Smooth muscle cell (in vitro differentiated cells): ENCODE data around the gene RSRC1. TPM values are rescaled to one million over a fixed set of nuclear protein-coding genes. Genes with fewer than 3 reads are reported as not detected.
"Not testable (repeated sequence)": the region's sequence is repeated elsewhere in the genome, so short reads cannot be mapped to it uniquely, and the experiment has no call there.

Experiments used
- DNase-seq: peaks from one replicate; lab custom pipeline; 2025; ENCODE audit not compliant: unreplicated experiment; lab: John Stamatoyannopoulos, UW
- H2AFZ ChIP-seq: fragments of 200-600 bp; sonication (generic); 2 replicates; pipeline ENCODE4 v1.6.0; 2016; ENCODE audit warnings: antibody characterized with exemption, low read depth, mild to moderate bottlenecking
- H3F3A ChIP-seq: fragments of 200-600 bp; sonication (generic); 2 replicates; pipeline ENCODE4 v1.6.0; 2017; ENCODE audit warnings: antibody characterized with exemption, low read depth
- H3K27ac ChIP-seq: fragments of 200-600 bp; sonication (generic); 2 replicates; pipeline ENCODE4 v1.5.1; 2016; ENCODE audit warnings: low read depth, mild to moderate bottlenecking
- H3K27me3 ChIP-seq: fragments of 200-600 bp; sonication (generic); 2 replicates; pipeline ENCODE4 v1.6.1; 2016; ENCODE audit warnings: low read depth, mild to moderate bottlenecking
- H3K36me3 ChIP-seq: fragments of 200-600 bp; sonication (generic); 2 replicates; pipeline ENCODE4 v1.5.1; 2016; ENCODE audit warnings: low read depth
- H3K4me1 ChIP-seq: fragments of 200-600 bp; sonication (generic); 2 replicates; pipeline ENCODE4 v1.5.1; 2016; ENCODE audit warnings: low read depth
- H3K4me2 ChIP-seq: fragments of 200-600 bp; sonication (generic); 2 replicates; pipeline ENCODE4 v1.6.0; 2016; ENCODE audit warnings: mild to moderate bottlenecking
- H3K4me3 ChIP-seq: fragments of 200-600 bp; sonication (generic); 2 replicates; pipeline ENCODE4 v1.5.1; 2016; ENCODE audit warnings: mild to moderate bottlenecking
- H3K79me2 ChIP-seq: fragments of 200-600 bp; sonication (generic); 2 replicates; pipeline ENCODE4 v1.6.0; 2016; ENCODE audit warnings: low read depth, mild to moderate bottlenecking
- H3K9ac ChIP-seq: fragments of 200-600 bp; sonication (generic); 2 replicates; pipeline ENCODE4 v1.6.0; 2016; ENCODE audit warnings: low read depth
- H3K9me3 ChIP-seq: fragments of 200-600 bp; sonication (generic); replicated peaks from 2 replicates; pipeline ENCODE4 v1.5.1; 2016; ENCODE audit warnings: low read depth
- H4K20me1 ChIP-seq: fragments of 200-600 bp; sonication (generic); 2 replicates; pipeline ENCODE4 v1.6.0; 2016; ENCODE audit warnings: low read depth
- CTCF ChIP-seq: fragments of 200-600 bp; sonication (generic); IDR thresholded peaks from 2 replicates; pipeline ENCODE4 v1.5.1; 2017; ENCODE audit warnings: borderline replicate concordance, mild to moderate bottlenecking, antibody characterized with exemption; ENCODE audit not compliant: insufficient read depth, poor library complexity, severe bottlenecking
- WGBS: methylation state at CpG from one replicate; pipeline ENCODE4 v1.1.7; 2016; ENCODE audit warnings: low lambda C conversion rate; 5-methylcytosine and 5-hydroxymethylcytosine counted together
- polyA plus RNA-seq: library from polyadenylated mRNA; unstranded; fragments of >200 nt; fragmentation: Nextera tagmentation; extraction: Ambion mirVana; gene quantifications from 2 replicates; pipeline ENCODE4 v1.2.1, GENCODE V29; 2016
- total RNA-seq: library from RNA; depleted of rRNA; stranded (reverse); fragments of >200 nt; gene quantifications from 2 replicates; pipeline ENCODE4 v1.2.3, GENCODE V29; 2014

RSRC1 gene
- total and polyA plus RNA-seq, 2 experiments from 2014 or later, result 18.5 to 43.9 TPM

- Histone ChIP-seq H3K9me3 (no peaks in the 10 kb centered on the region), H3K27ac (no peak overlapping the region), H3K4me2 (no peak overlapping the region), H3K4me1 (peaks cover 9% of the 10 kb centered on the region), H3K36me3 (no peaks in the 10 kb centered on the region), H4K20me1 (no peaks in the 10 kb centered on the region), H3K4me3 (no peak overlapping the region), H3K27me3 (no peaks in the 10 kb centered on the region), H2AFZ (no peak overlapping the region), H3K9ac (no peak overlapping the region), H3K79me2 (no peaks in the 10 kb centered on the region), H3F3A (no peaks in the 10 kb centered on the region)
- TF ChIP-seq CTCF, result no peak
- WGBS, result 92% methylated on average over 2 of the region's 2 CpGs
- DNase-seq, result no peak
These were observed 382.1 kb downstream of the RSRC1 start for GRCh38 chr3:158491968-158492367.

GRCh38 chr3:158492685-158493084 lies 382.8 kb downstream of the RSRC1 start:
- H3K27ac ChIP-seq, result no peak overlapping the region
- no peaks in the 10 kb centered on the region for H3K9me3 ChIP-seq
- H3K9ac ChIP-seq, result no peak overlapping the region
- no peaks in the 10 kb centered on the region for H3K79me2 ChIP-seq
- no peak overlapping the region for H2AFZ ChIP-seq
- H3F3A ChIP-seq, result no peaks in the 10 kb centered on the region
- peaks cover 9% of the 10 kb centered on the region for H3K4me1 ChIP-seq
- 41% methylated on average over 3 of the region's 3 CpGs for WGBS
- H3K36me3 ChIP-seq, result no peaks in the 10 kb centered on the region
- DNase-seq, result no peak
- no peaks in the 10 kb centered on the region for H4K20me1 ChIP-seq
- H3K4me3 ChIP-seq, result no peak overlapping the region
- TF ChIP-seq CTCF, result no peak
- peak overlapping the region; percentile 44 for H3K4me2 ChIP-seq
- no peaks in the 10 kb centered on the region for H3K27me3 ChIP-seq

- H3K4me2 ChIP-seq, result no peak overlapping the region
- 100% methylated on average over 1 of the region's 1 CpG for WGBS
- H3K9ac ChIP-seq, result no peak overlapping the region
- no peak for DNase-seq
- H3K9me3 ChIP-seq, result no peaks in the 10 kb centered on the region
- no peaks in the 10 kb centered on the region for H3K79me2 ChIP-seq
- no peaks in the 10 kb centered on the region for H3F3A ChIP-seq
- no peaks in the 10 kb centered on the region for H3K36me3 ChIP-seq
- H3K27me3 ChIP-seq, result no peaks in the 10 kb centered on the region
- H3K27ac ChIP-seq, result no peak overlapping the region
- H3K4me3 ChIP-seq, result no peak overlapping the region
- no peak for TF ChIP-seq CTCF
- peaks cover 9% of the 10 kb centered on the region for H3K4me1 ChIP-seq
- no peaks in the 10 kb centered on the region for H4K20me1 ChIP-seq
- H2AFZ ChIP-seq, result no peak overlapping the region
These were observed 384.0 kb downstream of the RSRC1 start for GRCh38 chr3:158493931-158494330.

GRCh38 chr3:158494673-158495072 lies 384.8 kb downstream of the RSRC1 start:
- TF ChIP-seq CTCF, result no peak
- no peak for DNase-seq
- peaks cover 9% of the 10 kb centered on the region for H3K4me1 ChIP-seq
- H3K4me3 ChIP-seq, result no peak overlapping the region
- no peak overlapping the region for H3K9ac ChIP-seq
- H3K27me3 ChIP-seq, result no peaks in the 10 kb centered on the region
- no peaks in the 10 kb centered on the region for H3F3A ChIP-seq
- WGBS, result 75% methylated on average over 5 of the region's 5 CpGs
- no peaks in the 10 kb centered on the region for H3K9me3 ChIP-seq
- no peaks in the 10 kb centered on the region for H3K36me3 ChIP-seq
- H3K79me2 ChIP-seq, result no peaks in the 10 kb centered on the region
- no peak overlapping the region for H3K4me2 ChIP-seq
- no peak overlapping the region for H3K27ac ChIP-seq
- no peaks in the 10 kb centered on the region for H4K20me1 ChIP-seq
- H2AFZ ChIP-seq, result no peak overlapping the region

- not testable (repeated sequence) for H3K36me3 ChIP-seq, H3K27ac ChIP-seq, H3K4me2 ChIP-seq, H3K27me3 ChIP-seq, H3K4me1 ChIP-seq, H3K79me2 ChIP-seq, H3K9me3 ChIP-seq, DNase-seq, H2AFZ ChIP-seq, H3K4me3 ChIP-seq, H3F3A ChIP-seq, H3K9ac ChIP-seq, H4K20me1 ChIP-seq
- 94% methylated on average over 4 of the region's 4 CpGs for WGBS
These were observed 385.6 kb downstream of the RSRC1 start for GRCh38 chr3:158495398-158495902.
